22Rv1 (cell line): ENCODE results near the gene PMIS2.

ENCODE experiments used
- CTCF ChIP-seq: fragments of 450-650 bp; IDR thresholded peaks from 2 replicates; pipeline ENCODE4 v1.5.1; 2017; ENCODE audit warnings: mild to moderate bottlenecking
- ZFX ChIP-seq: fragments of 450-650 bp; IDR thresholded peaks from 2 replicates; pipeline ENCODE4 v1.6.1; 2017; ENCODE audit warnings: antibody characterized with exemption, borderline replicate concordance

GRCh38 chr19:35545001-35545854 lies 40.7 kb upstream of the PMIS2 start, which contains the start of gene TMEM147:
- TF ChIP-seq CTCF (no peak), ZFX (no peak)
